GM23338 (cell line): ENCODE measurements around the gene ANKK1. TPM values are rescaled to one million over a fixed set of nuclear protein-coding genes. Genes with fewer than 3 reads are reported as not detected.

Experiments used
- ATAC-seq: fragments of 200-7000 bp; cut with Tn5 transposase; 3 replicates; pipeline ENCODE4 v1.9.1; 2020
- DNase-seq: peaks from one replicate; pipeline ENCODE4 v3.0.0-alpha.2; 2015; ENCODE audit warnings: low spot score
- H2AFZ ChIP-seq: fragments of 200-600 bp; sonication (generic); 2 replicates; pipeline ENCODE4 v1.8.0; 2016; ENCODE audit warnings: antibody characterized with exemption, mild to moderate bottlenecking, moderate library complexity
- H3F3A ChIP-seq: fragments of 200-600 bp; sonication (generic); replicated peaks from 2 replicates; pipeline ENCODE4 v1.8.0; 2017; ENCODE audit warnings: antibody characterized with exemption, mixed run types, low read depth
- H3K27ac ChIP-seq: fragments of 200-600 bp; sonication (generic); 2 replicates; pipeline ENCODE4 v1.6.1; 2016; ENCODE audit warnings: low read depth
- H3K27me3 ChIP-seq: fragments of 200-600 bp; sonication (generic); 2 replicates; pipeline ENCODE4 v1.8.0; 2016; ENCODE audit warnings: mild to moderate bottlenecking, mixed run types, moderate library complexity; ENCODE audit not compliant: insufficient read depth
- H3K36me3 ChIP-seq: fragments of 200-600 bp; sonication (generic); 2 replicates; pipeline ENCODE4 v1.8.0; 2016; ENCODE audit warnings: mild to moderate bottlenecking; ENCODE audit not compliant: insufficient read depth
- H3K4me1 ChIP-seq: fragments of 200-600 bp; sonication (generic); 2 replicates; pipeline ENCODE4 v1.8.0; 2016; ENCODE audit warnings: mild to moderate bottlenecking, moderate library complexity; ENCODE audit not compliant: insufficient read depth
- H3K4me2 ChIP-seq: fragments of 200-600 bp; sonication (generic); 2 replicates; pipeline ENCODE4 v1.7.1; 2017; ENCODE audit warnings: mixed run types
- H3K4me3 ChIP-seq: fragments of 200-600 bp; sonication (generic); 2 replicates; pipeline ENCODE4 v1.6.1; 2016; ENCODE audit warnings: mixed run types
- H3K79me2 ChIP-seq: fragments of 200-600 bp; sonication (generic); replicated peaks from 2 replicates; pipeline ENCODE4 v1.8.0; 2017; ENCODE audit warnings: mild to moderate bottlenecking; ENCODE audit not compliant: insufficient read depth
- H3K9me2 ChIP-seq: fragments of 200-600 bp; sonication (generic); 2 replicates; pipeline ENCODE4 v1.8.0; 2017; ENCODE audit not compliant: insufficient read depth
- H4K20me1 ChIP-seq: fragments of 200-600 bp; sonication (generic); replicated peaks from 2 replicates; pipeline ENCODE4 v1.8.0; 2017; ENCODE audit warnings: mild to moderate bottlenecking; ENCODE audit not compliant: insufficient read depth
- H3K27ac Mint-ChIP-seq: 2 replicates; pipeline ENCODE4 v1.8.0; 2020; ENCODE audit warnings: inconsistent platforms, mild to moderate bottlenecking, moderate library complexity, mixed read lengths
- H3K27me3 Mint-ChIP-seq: 3 replicates; pipeline ENCODE4 v1.8.0; 2022; ENCODE audit warnings: low read depth, mild to moderate bottlenecking, moderate library complexity, mixed read lengths, inconsistent platforms; ENCODE audit not compliant: insufficient read depth, poor library complexity
- H3K36me3 Mint-ChIP-seq: 3 replicates; pipeline ENCODE4 v1.8.0; 2021; ENCODE audit warnings: low read depth, mild to moderate bottlenecking, inconsistent platforms, moderate library complexity, mixed read lengths
- H3K4me1 Mint-ChIP-seq: 3 replicates; pipeline ENCODE4 v1.8.0; 2020; ENCODE audit warnings: mild to moderate bottlenecking, inconsistent platforms, mixed read lengths
- H3K4me3 Mint-ChIP-seq: 3 replicates; pipeline ENCODE4 v1.8.0; 2021; ENCODE audit warnings: moderate library complexity, mild to moderate bottlenecking, inconsistent platforms, mixed read lengths
- H3K9me3 Mint-ChIP-seq: 3 replicates; pipeline ENCODE4 v1.8.0; 2020; ENCODE audit warnings: moderate library complexity, mild to moderate bottlenecking, inconsistent platforms, mixed read lengths
- CREB1 ChIP-seq: fragments of 250-450 bp; sonication (Bioruptor Pico); IDR thresholded peaks from 2 replicates; pipeline ENCODE4 v1.5.0; 2020; ENCODE audit warnings: low read depth, mild to moderate bottlenecking, moderate library complexity
- CTCF ChIP-seq, 2 experiments: fragments of 200-600 bp in 1 of 2; sonication (generic) in 1 of 2; conservative IDR thresholded peaks; 2 replicates each; pipeline versions ENCODE4 v1.5.1 to v1.6.1; 2016 to 2017; ENCODE audit warnings: antibody characterized with exemption in 2 of 2, low read depth in 2 of 2, mild to moderate bottlenecking in 2 of 2, moderate library complexity in 1 of 2
- ETS1 ChIP-seq: IDR thresholded peaks from 2 replicates; pipeline ENCODE4 v1.6.1; 2016; ENCODE audit warnings: antibody characterized with exemption
- EZH2 ChIP-seq: fragments of 200-600 bp; sonication (generic); IDR thresholded peaks from one replicate; pipeline ENCODE4 v1.8.0; 2017; ENCODE audit warnings: antibody characterized with exemption, mild to moderate bottlenecking, low read depth; ENCODE audit not compliant: unreplicated experiment
- EZH2phosphoT487 ChIP-seq: fragments of 200-600 bp; sonication (generic); IDR thresholded peaks from one replicate; pipeline ENCODE4 v1.8.1; 2018; ENCODE audit warnings: antibody characterized with exemption; ENCODE audit not compliant: unreplicated experiment
- JUNB ChIP-seq: IDR thresholded peaks from one replicate; pipeline ENCODE4 v1.6.1; 2016; ENCODE audit warnings: antibody characterized with exemption; ENCODE audit not compliant: unreplicated experiment
- NANOG ChIP-seq: IDR thresholded peaks from 2 replicates; pipeline ENCODE4 v1.6.1; 2016; ENCODE audit warnings: antibody characterized with exemption, borderline replicate concordance
- POLR2AphosphoS5 ChIP-seq: IDR thresholded peaks from 2 replicates; pipeline ENCODE4 v1.6.1; 2016; ENCODE audit warnings: antibody characterized with exemption, low read depth
- REST ChIP-seq: IDR thresholded peaks from one replicate; pipeline ENCODE4 v1.6.1; 2018; ENCODE audit warnings: antibody characterized with exemption; ENCODE audit not compliant: unreplicated experiment
- STAT1 ChIP-seq: IDR thresholded peaks from one replicate; pipeline ENCODE4 v1.6.1; 2016; ENCODE audit warnings: antibody characterized with exemption; ENCODE audit not compliant: unreplicated experiment
- ZNF114 ChIP-seq: fragments of 250-450 bp; sonication (Bioruptor Pico); IDR thresholded peaks from 2 replicates; pipeline ENCODE4 v1.5.0; 2020; ENCODE audit warnings: mild to moderate bottlenecking, moderate library complexity
- ZNF331 ChIP-seq: fragments of 250-450 bp; sonication (Bioruptor Pico); IDR thresholded peaks from 2 replicates; pipeline ENCODE4 v1.5.0; 2020; ENCODE audit warnings: low read depth, mild to moderate bottlenecking, moderate library complexity
- ZNF462 ChIP-seq: fragments of 250-450 bp; sonication (Bioruptor Pico); IDR thresholded peaks from 2 replicates; pipeline ENCODE4 v1.5.0; 2020; ENCODE audit warnings: mild to moderate bottlenecking, moderate library complexity
- polyA plus RNA-seq: library from polyadenylated mRNA; unstranded; fragments of >200 nt; fragmentation: Nextera tagmentation; extraction: Ambion mirVana; gene quantifications from 2 replicates; pipeline ENCODE4 v1.2.1, GENCODE V29; 2016
- total RNA-seq: library from RNA; depleted of rRNA; stranded (reverse); fragments of >200 nt; shearing (Covaris generic); gene quantifications from 2 replicates; pipeline ENCODE4 v1.2.3, GENCODE V29; 2014

ANKK1 gene
- total and polyA plus RNA-seq, 2 experiments from 2014 or later: 0.08 to 0.14 TPM

GRCh38 chr11:113397212-113397611 is 9.6 kb downstream of the ANKK1 start:
- peaks cover 4% of the 10 kb centered on the region for H3K27me3 Mint-ChIP-seq
- no peak for ATAC-seq

More at GRCh38 chr11:113397212-113397611, 9.6 kb downstream of the ANKK1 start:
- no peak overlapping the region for H2AFZ ChIP-seq
- Mint-ChIP-seq H3K4me1 (no peaks in the 10 kb centered on the region), H3K9me3 (no peaks in the 10 kb centered on the region), H3K36me3 (no peaks in the 10 kb centered on the region), H3K4me3 (no peak overlapping the region), H3K27ac (no peak overlapping the region)
- H4K20me1 ChIP-seq: no peaks in the 10 kb centered on the region
- H3F3A ChIP-seq: no peaks in the 10 kb centered on the region
- no peaks in the 10 kb centered on the region for H3K27me3 ChIP-seq
- no peak overlapping the region for H3K4me2 ChIP-seq
- no peaks in the 10 kb centered on the region for H3K36me3 ChIP-seq
- no peaks in the 10 kb centered on the region for H3K4me1 ChIP-seq
- no peak overlapping the region for H3K27ac ChIP-seq
- H3K4me3 ChIP-seq: no peak overlapping the region
- H3K9me2 ChIP-seq: no peaks in the 10 kb centered on the region
- H3K79me2 ChIP-seq: no peaks in the 10 kb centered on the region
- DNase-seq: no peak
- TF ChIP-seq ZNF331 (no peak), EZH2phosphoT487 (no peak), JUNB (no peak), EZH2 (no peak), CREB1 (CRISPR knock-in tag) (no peak), ZNF462 (no peak), POLR2AphosphoS5 (no peak), REST (no peak), CTCF (conservative IDR thresholded peaks at IDR 0.05; ENCODE audit: low read depth in 2 of 2) (no peak), ETS1 (no peak), NANOG (no peak), STAT1 (no peak), ZNF114 (CRISPR knock-in tag) (no peak)
